H9 (cell line): ENCODE results near the gene FHIT. TPM values are rescaled to one million over a fixed set of nuclear protein-coding genes. Genes with fewer than 3 reads are reported as not detected.

Source experiments
- DNase-seq: peaks from one replicate; pipeline ENCODE4 v3.0.0-alpha.2; 2017
- H2AFZ ChIP-seq: one replicate; pipeline ENCODE4 v1.6.1; 2013; ENCODE audit warnings: mild to moderate bottlenecking, low read length, control low read depth, moderate library complexity
- H2AK5ac ChIP-seq: 2 replicates; pipeline ENCODE4 v1.6.1; 2013; ENCODE audit warnings: low read length, control low read depth, mixed read lengths; ENCODE audit not compliant: insufficient read length
- H2BK120ac ChIP-seq: one replicate; pipeline ENCODE4 v1.6.1; 2013; ENCODE audit warnings: low read depth, mild to moderate bottlenecking, low read length, control low read depth, inconsistent platforms; ENCODE audit not compliant: poor library complexity, severe bottlenecking
- H2BK12ac ChIP-seq: 2 replicates; pipeline ENCODE4 v1.6.1; 2013; ENCODE audit warnings: low read length, control low read depth, mixed read lengths, low read depth; ENCODE audit not compliant: insufficient read length
- H2BK15ac ChIP-seq: 2 replicates; pipeline ENCODE4 v1.6.1; 2013; ENCODE audit warnings: low read depth, low read length, control low read depth
- H2BK20ac ChIP-seq: one replicate; pipeline ENCODE4 v1.6.1; 2013; ENCODE audit warnings: low read depth, mild to moderate bottlenecking, low read length, control low read depth, inconsistent platforms; ENCODE audit not compliant: poor library complexity, severe bottlenecking
- H2BK5ac ChIP-seq: 2 replicates; pipeline ENCODE4 v1.6.1; 2013; ENCODE audit warnings: low read length, control low read depth, mixed read lengths; ENCODE audit not compliant: insufficient read length
- H3K14ac ChIP-seq: 2 replicates; pipeline ENCODE4 v1.6.1; 2013; ENCODE audit warnings: low read length, control low read depth; ENCODE audit not compliant: insufficient read depth
- H3K18ac ChIP-seq: 2 replicates; pipeline ENCODE4 v1.6.1; 2013; ENCODE audit warnings: low read depth, mild to moderate bottlenecking, mixed read lengths, low read length, control low read depth; ENCODE audit not compliant: insufficient read length
- H3K23ac ChIP-seq: 2 replicates; pipeline ENCODE4 v1.6.1; 2013; ENCODE audit warnings: low read length, control low read depth, mixed read lengths, low read depth; ENCODE audit not compliant: insufficient read length
- H3K23me2 ChIP-seq: 2 replicates; pipeline ENCODE4 v1.6.1; 2013; ENCODE audit warnings: low read depth, mild to moderate bottlenecking, mixed read lengths, low read length, control low read depth; ENCODE audit not compliant: insufficient read length, poor library complexity, severe bottlenecking
- H3K27ac ChIP-seq: 2 replicates; pipeline ENCODE4 v1.5.1; 2013; ENCODE audit warnings: low read length, control low read depth, mixed read lengths, low read depth; ENCODE audit not compliant: insufficient read length
- H3K27me3 ChIP-seq: 2 replicates; pipeline ENCODE4 v1.6.1; 2013; ENCODE audit warnings: low read length, control low read depth, inconsistent platforms; ENCODE audit not compliant: insufficient read depth
- H3K4ac ChIP-seq: 2 replicates; pipeline ENCODE4 v1.6.1; 2013; ENCODE audit warnings: low read depth, mild to moderate bottlenecking, control low read depth, inconsistent platforms, low read length, moderate library complexity
- H3K4me1 ChIP-seq: 2 replicates; pipeline ENCODE4 v1.6.1; 2013; ENCODE audit warnings: low read length, control low read depth, inconsistent platforms; ENCODE audit not compliant: insufficient read depth
- H3K4me2 ChIP-seq: 2 replicates; pipeline ENCODE4 v1.6.1; 2013; ENCODE audit warnings: low read length, control low read depth, mixed read lengths; ENCODE audit not compliant: insufficient read length, insufficient read depth
- H3K56ac ChIP-seq: 2 replicates; pipeline ENCODE4 v1.6.1; 2013; ENCODE audit warnings: low read depth, mild to moderate bottlenecking, mixed read lengths, low read length, control low read depth; ENCODE audit not compliant: insufficient read length
- H3K79me1 ChIP-seq: 2 replicates; pipeline ENCODE4 v1.6.1; 2013; ENCODE audit warnings: low read depth, mild to moderate bottlenecking, moderate library complexity, low read length, control low read depth, inconsistent platforms; ENCODE audit not compliant: insufficient read depth, poor library complexity, severe bottlenecking
- H3K79me2 ChIP-seq: 2 replicates; pipeline ENCODE4 v1.6.1; 2013; ENCODE audit warnings: low read length, control low read depth, inconsistent platforms; ENCODE audit not compliant: insufficient read depth
- H3K9ac ChIP-seq: 2 replicates; pipeline ENCODE4 v1.6.1; 2013; ENCODE audit warnings: low read length, control low read depth, mixed read lengths; ENCODE audit not compliant: insufficient read length; ENCODE audit errors: extremely low read depth
- H3K9me3 ChIP-seq: one replicate; pipeline ENCODE4 v1.6.1; 2013; ENCODE audit warnings: low read depth, low read length, inconsistent platforms; ENCODE audit not compliant: control insufficient read depth
- H3T11ph ChIP-seq: one replicate; pipeline ENCODE4 v1.6.1; 2013; ENCODE audit warnings: mild to moderate bottlenecking, low read length, control low read depth, inconsistent platforms
- H4K20me1 ChIP-seq: one replicate; pipeline ENCODE4 v1.6.1; 2013; ENCODE audit not compliant: control insufficient read depth, insufficient read length, insufficient read depth
- H4K5ac ChIP-seq: 2 replicates; pipeline ENCODE4 v1.6.1; 2013; ENCODE audit warnings: low read depth, mild to moderate bottlenecking, mixed read lengths, low read length, control low read depth; ENCODE audit not compliant: insufficient read length
- H4K8ac ChIP-seq: replicated peaks from 2 replicates; pipeline ENCODE4 v1.6.1; 2013; ENCODE audit warnings: low read length, control low read depth, mixed read lengths, low read depth; ENCODE audit not compliant: insufficient read length
- H4K91ac ChIP-seq: 2 replicates; pipeline ENCODE4 v1.6.1; 2013; ENCODE audit warnings: low read depth, mild to moderate bottlenecking, moderate library complexity, mixed read lengths, low read length, control low read depth; ENCODE audit not compliant: insufficient read length
- H3K27ac Mint-ChIP-seq, 3 experiments: 2 replicates in 2 of 3; 3 replicates in 1 of 3; pipeline ENCODE4 v1.8.0; 2020 to 2021; ENCODE audit warnings: mixed read lengths in 3 of 3, mild to moderate bottlenecking in 1 of 3, moderate library complexity in 1 of 3
- H3K27me3 Mint-ChIP-seq: 2 replicates; pipeline ENCODE4 v1.8.0; 2021; ENCODE audit warnings: low read depth, mild to moderate bottlenecking, moderate library complexity, mixed read lengths
- H3K36me3 Mint-ChIP-seq, 3 experiments: 2 replicates in 2 of 3; 3 replicates in 1 of 3; pipeline ENCODE4 v1.8.0; 2020 to 2021; ENCODE audit warnings: low read depth in 3 of 3, mixed read lengths in 3 of 3; ENCODE audit not compliant: insufficient read depth in 1 of 3
- H3K4me1 Mint-ChIP-seq, 2 experiments: 2 replicates each; pipeline ENCODE4 v1.8.0; 2020; ENCODE audit warnings: mixed read lengths in 2 of 2
- H3K4me3 Mint-ChIP-seq, 2 experiments: 2 replicates in 1 of 2; 3 replicates in 1 of 2; pipeline ENCODE4 v1.8.0; 2020 to 2021; ENCODE audit warnings: mild to moderate bottlenecking in 2 of 2, mixed read lengths in 2 of 2, moderate library complexity in 1 of 2
- H3K9me3 Mint-ChIP-seq, 2 experiments: 2 replicates in 1 of 2; 3 replicates in 1 of 2; pipeline ENCODE4 v1.8.0; 2020; ENCODE audit warnings: mild to moderate bottlenecking in 2 of 2, mixed read lengths in 2 of 2, moderate library complexity in 1 of 2
- WGBS: extraction: QIAGEN DNeasy Blood & Tissue Kit; methylation state at CpG from one replicate; pipeline ENCODE4 v1.1.7; 2013; ENCODE audit warnings: missing lambda C conversion rate, low lambda C conversion rate, mixed read lengths; ENCODE audit not compliant: insufficient read length; ENCODE audit errors: extremely low coverage; 5-methylcytosine and 5-hydroxymethylcytosine counted together
- total RNA-seq: library from RNA; stranded (reverse); gene quantifications from 2 replicates; pipeline ENCODE4 v1.2.1, GENCODE V29; 2021
- TF ChIP-seq, protein P1 (sequence below): fragments of 200-600 bp; sonication (generic); conservative IDR thresholded peaks from 3 replicates; pipeline ENCODE4 v1.8.0; 2021; ENCODE audit warnings: antibody characterized with exemption, mild to moderate bottlenecking

Gene FHIT
- total RNA-seq, 1 experiment from 2014 or later: 3.0 TPM

DNA sequence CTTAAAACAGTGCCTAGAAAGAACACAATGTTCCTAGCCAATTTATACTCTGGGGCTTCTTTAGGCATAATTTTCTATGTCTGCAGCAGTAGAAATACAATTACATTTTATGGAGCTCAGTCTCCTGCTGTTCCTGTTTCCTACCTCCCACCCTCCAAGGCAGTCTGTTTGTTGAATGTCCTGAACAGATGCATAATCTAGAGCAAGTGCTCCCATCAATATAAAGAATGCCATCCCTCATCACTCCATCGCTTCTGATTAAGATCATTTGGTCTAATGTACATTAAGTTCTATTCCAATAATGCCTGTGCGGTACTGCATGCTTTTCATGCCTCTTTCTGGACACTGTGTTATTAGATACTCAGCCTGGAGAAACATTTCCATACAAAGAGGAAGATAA lies 1331.7 kb downstream of the FHIT start:
- DNase-seq: no peak
- Histone ChIP-seq H3K27me3 (no peaks in the 10 kb centered on the region), H4K8ac (no peak overlapping the region), H2AFZ (no peak overlapping the region), H3K9ac (no peak overlapping the region), H4K91ac (no peak overlapping the region), H4K5ac (no peak overlapping the region), H2BK12ac (no peak overlapping the region), H2BK15ac (no peak overlapping the region), H3T11ph (no peak overlapping the region), H2BK20ac (no peak overlapping the region), H2AK5ac (no peak overlapping the region), H3K18ac (no peak overlapping the region), H3K79me1 (no peaks in the 10 kb centered on the region), H3K4ac (no peak overlapping the region), H3K9me3 (no peaks in the 10 kb centered on the region), H2BK5ac (no peak overlapping the region), H3K27ac (no peak overlapping the region), H3K4me1 (no peaks in the 10 kb centered on the region), H3K79me2 (no peaks in the 10 kb centered on the region), H3K23me2 (no peaks in the 10 kb centered on the region), H3K56ac (no peak overlapping the region), H3K4me2 (no peak overlapping the region), H3K14ac (no peak overlapping the region), H2BK120ac (no peak overlapping the region), H3K23ac (no peak overlapping the region), H4K20me1 (no peaks in the 10 kb centered on the region)
- Mint-ChIP-seq H3K36me3 (no peaks in the 10 kb centered on the region), H3K4me3 (no peak overlapping the region), H3K27me3 (no peaks in the 10 kb centered on the region), H3K4me1 (no peaks in the 10 kb centered on the region; a peak in 1 of 4 replicates), H3K27ac (no peak overlapping the region), H3K9me3 (no peaks in the 10 kb centered on the region)
- TF ChIP-seq, protein P1, sequence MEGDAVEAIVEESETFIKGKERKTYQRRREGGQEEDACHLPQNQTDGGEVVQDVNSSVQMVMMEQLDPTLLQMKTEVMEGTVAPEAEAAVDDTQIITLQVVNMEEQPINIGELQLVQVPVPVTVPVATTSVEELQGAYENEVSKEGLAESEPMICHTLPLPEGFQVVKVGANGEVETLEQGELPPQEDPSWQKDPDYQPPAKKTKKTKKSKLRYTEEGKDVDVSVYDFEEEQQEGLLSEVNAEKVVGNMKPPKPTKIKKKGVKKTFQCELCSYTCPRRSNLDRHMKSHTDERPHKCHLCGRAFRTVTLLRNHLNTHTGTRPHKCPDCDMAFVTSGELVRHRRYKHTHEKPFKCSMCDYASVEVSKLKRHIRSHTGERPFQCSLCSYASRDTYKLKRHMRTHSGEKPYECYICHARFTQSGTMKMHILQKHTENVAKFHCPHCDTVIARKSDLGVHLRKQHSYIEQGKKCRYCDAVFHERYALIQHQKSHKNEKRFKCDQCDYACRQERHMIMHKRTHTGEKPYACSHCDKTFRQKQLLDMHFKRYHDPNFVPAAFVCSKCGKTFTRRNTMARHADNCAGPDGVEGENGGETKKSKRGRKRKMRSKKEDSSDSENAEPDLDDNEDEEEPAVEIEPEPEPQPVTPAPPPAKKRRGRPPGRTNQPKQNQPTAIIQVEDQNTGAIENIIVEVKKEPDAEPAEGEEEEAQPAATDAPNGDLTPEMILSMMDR: no peak
- no CpG with 5 or more reads among the region's 2 CpGs for WGBS
